ENCODE results near the gene MTUS2.

The MTUS2 gene

DNA sequence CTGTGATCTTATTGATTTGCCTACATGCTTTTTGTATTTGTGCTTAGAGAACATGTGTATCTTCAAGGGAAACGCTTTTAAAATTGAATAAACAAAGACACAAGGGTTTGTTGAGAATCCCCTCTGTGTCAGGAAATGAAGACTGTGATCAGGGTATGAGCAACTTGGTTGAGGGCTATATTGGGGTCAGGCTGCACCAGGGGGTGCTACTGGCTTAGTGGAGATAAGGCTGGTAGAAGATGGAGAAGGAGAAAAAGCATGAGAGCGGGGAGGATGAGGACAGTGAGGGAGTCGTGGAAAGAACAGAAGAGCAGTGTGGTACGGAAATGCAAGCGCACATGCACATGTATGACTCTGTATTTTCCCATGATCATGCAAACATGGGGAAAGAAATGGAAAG lies 201.6 kb downstream of the MTUS2 start:
- no peak for DNase-seq (ENCODE audit: low read depth in 2 of 2, low spot score in 1 of 2)

DNA sequence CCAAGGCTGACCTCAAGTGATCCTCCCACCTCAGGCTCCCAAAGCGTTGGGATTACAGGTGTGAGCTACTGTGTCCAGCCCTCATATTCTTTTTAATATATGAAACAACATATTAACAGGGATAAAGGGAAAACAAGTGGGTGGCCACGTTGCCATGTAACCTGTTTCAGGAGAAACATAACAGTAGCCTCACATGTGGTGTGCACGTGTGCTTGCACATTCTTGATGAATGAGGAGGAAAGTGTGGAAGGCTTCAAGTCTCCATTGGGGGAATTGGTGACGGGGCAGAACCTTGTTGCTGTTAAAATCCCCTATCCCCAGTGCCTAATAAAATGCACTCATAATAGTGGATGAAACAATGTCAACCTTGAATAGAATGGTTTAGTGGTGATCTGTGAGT lies 202.3 kb downstream of the MTUS2 start:
- DNase-seq (ENCODE audit: low read depth in 2 of 2, low spot score in 1 of 2): no peak

DNA sequence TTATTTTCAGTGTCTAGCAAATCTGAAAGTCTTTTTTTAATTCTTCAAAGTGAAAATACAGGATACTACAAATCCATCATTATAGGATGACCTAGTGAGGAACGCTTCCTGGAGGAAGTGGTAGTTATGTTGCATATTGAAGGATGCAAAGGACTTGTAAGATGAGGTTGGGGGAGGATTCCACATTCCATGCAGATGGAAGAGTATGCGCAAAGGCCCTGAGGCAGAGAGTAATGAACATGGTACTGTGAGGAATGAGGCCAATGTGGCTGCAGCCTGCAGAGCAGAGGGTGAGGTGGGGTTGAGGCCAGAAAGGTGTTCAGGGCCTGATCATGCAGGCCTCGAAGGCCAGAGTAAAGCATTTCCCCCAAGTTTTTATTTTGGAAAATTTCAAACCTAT lies 202.8 kb downstream of the MTUS2 start:
- DNase-seq (ENCODE audit: low read depth in 2 of 2, low spot score in 1 of 2): no peak

DNA sequence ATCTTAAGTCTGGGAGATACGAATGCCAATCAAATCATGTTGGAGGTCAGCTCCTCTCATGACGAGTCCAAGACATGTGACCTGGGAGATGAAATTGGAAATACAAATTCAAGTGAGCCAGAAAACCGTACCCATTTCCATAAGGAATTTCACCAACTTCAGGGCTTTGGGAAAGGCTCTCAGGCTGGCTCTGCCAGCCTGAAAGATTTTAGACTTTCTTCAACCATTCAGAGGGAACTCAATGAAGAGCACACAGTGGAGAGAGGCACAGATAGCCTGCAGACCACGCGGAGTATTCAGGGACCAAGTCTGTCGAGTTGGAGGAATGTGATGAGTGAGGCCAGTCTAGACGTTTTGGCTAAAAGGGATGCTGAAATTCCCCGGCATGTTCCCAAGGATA lies 204.6 kb downstream of the MTUS2 start:
- DNase-seq (ENCODE audit: low read depth in 2 of 2, low spot score in 1 of 2): no peak

DNA sequence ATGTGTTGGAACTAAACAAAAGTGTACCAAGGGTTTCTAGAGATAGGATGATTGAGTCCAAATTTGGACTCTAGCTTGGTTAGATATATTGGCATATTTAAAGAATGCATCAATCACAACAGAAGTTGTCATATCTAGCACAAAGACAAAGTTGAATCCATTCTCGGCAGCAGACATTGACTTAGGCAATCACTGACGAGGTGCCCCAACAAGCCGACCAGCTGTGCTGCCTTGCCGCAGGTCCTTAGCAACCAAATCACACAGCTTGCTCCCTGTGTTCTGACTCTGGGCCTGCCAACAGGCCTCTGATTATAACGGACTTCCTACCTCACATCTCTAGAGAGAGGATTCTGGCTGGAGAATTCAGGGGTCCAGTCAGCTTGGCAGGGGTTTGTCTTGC lies 208.7 kb downstream of the MTUS2 start:
- no peak for DNase-seq (ENCODE audit: low read depth in 2 of 2, low spot score in 1 of 2)

DNA sequence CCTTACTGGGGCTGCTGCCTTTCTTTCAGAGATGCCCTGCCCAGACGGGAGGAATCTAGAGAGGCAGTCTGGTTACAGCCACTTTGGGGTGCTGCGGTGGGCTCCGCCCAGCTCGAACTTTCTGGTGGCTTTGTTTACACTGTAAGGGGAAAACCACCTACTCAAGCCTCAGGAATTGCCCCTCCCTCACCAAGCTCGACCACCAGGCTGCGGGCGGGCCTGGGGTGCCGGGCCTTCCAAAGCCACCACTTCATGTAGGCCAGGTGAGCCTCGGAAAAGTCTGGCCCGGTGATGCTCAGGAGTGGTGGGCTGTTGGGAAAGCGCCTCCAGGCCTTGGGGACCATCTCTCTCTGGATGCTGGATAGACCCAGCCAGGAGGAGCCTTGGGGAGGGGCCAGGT lies 218.6 kb downstream of the MTUS2 start:
- DNase-seq (ENCODE audit: low read depth in 2 of 2, low spot score in 1 of 2): no peak

DNA sequence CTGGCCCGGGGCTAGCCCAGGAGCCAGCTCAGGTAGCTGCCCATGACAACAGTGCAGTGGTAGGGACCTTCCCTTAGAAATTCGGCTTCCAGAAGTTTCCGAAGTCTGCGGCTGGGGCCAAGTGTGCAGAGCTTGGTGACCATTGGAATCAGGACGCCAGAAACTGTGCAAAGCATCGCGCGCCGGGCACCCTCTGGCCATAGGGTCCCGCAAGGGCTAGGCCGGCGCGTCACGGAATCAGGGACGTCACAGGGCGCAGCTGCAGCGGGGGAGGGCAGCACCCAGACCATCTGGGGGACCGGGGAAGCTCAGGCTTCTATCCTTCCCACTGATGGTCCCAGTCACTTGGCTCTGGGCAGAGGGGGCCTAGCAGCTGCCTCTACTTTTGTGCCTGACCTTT lies 219.1 kb downstream of the MTUS2 start:
- no peak for DNase-seq (ENCODE audit: low read depth in 2 of 2, low spot score in 1 of 2)

DNA sequence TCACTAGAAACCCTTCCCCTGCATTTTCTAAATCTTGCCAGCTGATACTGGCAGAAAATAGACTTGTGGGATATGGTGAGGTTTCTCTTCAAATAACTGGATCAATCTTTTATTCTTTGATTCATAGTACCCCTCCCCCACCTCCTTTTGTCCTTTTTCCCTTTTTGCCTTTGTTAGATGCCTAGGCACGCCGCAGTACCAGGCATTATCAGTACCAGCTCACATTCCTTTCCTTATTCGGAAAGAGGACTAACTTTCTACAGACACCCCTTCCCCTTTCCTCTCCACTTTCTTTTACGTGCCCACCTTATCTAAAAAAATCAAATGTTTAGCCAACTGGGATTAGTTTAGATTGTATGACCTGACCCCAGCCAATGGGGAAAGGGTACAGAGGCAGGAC lies 226.4 kb downstream of the MTUS2 start:
- no peak for DNase-seq (ENCODE audit: low read depth in 2 of 2, low spot score in 1 of 2)

DNA sequence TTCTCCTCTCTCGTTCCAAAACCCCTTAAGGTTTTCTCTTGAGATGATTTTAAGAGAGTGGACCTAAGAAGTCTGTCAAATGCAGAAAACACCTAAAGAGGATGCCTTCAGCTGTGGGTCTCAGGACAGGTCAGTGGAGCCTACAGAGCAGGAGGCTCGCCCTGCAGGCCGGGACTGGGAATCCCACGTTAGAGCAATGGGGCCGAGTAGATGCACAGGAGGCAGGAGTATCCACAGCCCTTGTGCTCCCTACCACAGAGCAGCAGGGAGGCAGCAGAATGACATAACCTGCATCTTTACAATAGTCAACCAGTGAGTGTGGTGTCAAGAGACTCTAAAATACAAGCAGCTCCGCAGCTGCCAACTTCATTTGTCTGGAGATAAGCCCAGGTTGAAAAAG lies 229.4 kb downstream of the MTUS2 start:
- no peak for DNase-seq (ENCODE audit: low read depth in 2 of 2, low spot score in 1 of 2)

DNA sequence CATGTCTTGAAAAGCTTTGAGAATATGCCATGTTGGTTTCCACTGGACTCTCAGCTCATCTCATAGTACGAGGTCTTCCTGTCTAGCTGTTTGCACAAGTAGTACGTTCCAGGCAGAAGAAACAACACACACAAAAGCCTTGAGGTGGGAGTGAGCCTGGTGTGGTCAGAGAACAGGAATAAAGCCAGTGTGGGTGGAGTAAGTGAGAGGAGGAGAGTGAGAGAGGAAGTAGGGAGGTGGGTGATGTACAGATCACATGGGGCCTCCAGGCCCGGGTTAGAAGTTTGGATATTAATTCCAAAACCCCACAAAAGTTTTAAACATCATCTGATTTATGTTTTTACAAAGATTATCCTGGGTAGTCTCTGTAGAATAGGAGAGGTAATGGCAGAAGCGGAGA lies 230.6 kb downstream of the MTUS2 start:
- no peak for DNase-seq (ENCODE audit: low read depth in 2 of 2, low spot score in 1 of 2)

DNA sequence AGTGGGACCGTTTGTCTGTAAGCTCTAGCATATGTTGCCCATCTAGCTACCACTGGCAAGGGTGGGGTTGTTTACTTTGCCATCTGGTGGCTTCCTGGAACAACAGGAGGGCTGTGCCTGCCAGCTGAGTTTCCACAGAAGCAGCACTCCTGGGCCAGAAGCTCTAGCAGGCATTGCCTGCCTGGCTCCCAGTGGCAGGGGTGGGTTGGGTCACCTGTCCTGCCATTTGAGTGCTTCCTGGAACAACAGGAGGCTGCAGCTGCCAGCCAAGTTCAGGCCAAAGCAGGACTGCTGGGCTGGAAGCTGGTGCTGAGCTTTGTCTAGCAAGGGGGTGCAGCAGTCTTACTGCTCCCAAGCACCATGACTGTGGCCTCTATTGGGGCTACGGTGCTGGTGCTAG lies 239.7 kb downstream of the MTUS2 start:
- no peak for DNase-seq (ENCODE audit: low read depth in 2 of 2, low spot score in 1 of 2)

DNA sequence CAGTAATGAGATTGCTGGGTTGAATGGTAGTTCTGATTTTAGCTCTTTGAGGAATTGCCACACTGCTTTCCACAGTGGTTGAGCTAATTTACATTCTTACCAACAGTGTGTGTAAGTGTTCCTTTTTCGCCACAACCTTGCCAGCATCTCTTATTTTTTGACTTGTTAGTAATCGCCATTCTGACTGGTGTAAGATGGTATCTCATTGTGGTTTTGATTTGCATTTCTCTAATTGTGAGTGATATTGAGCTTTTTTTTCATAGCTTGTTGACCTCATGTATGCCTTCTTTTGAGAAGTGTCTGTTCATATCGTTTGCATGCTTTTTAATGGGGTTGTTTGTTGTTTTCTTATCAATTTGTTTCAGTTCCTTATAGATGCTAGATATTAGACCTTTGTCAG lies 245.0 kb downstream of the MTUS2 start:
- DNase-seq (ENCODE audit: low read depth in 2 of 2, low spot score in 1 of 2): no peak

DNA sequence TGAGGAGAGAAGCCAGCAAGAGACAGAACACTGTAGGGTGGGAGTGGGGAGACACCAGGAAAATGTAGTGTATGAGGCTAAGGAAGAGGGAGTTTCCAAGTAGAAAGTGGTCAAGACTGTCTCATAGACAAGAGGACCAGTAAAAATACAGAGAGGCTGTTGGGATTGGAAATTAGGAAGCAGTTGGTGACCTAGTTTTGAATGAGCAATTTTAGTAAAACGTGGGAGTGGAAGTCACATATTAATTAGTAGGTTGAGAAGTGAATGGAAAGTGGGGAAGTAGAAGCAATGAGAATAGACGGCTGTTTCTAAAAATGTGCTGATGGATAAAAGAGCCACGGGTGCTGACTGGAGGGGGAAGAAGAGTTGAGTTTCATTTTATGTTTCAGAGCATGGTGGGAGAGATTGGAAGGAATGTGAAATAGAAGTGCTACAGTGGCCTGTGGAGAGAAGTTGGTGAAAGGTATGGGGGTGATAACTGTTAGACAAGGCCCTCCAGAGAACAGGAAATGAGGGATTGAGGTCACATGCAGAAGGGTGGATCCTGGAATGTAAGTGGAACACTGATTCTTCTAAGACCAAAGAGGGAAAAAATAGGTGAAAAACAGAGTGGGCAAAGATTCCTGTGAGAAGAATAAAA lies 247.3 kb downstream of the MTUS2 start:
- DNase-seq (ENCODE audit: low read depth in 2 of 2, low spot score in 1 of 2): no peak

DNA sequence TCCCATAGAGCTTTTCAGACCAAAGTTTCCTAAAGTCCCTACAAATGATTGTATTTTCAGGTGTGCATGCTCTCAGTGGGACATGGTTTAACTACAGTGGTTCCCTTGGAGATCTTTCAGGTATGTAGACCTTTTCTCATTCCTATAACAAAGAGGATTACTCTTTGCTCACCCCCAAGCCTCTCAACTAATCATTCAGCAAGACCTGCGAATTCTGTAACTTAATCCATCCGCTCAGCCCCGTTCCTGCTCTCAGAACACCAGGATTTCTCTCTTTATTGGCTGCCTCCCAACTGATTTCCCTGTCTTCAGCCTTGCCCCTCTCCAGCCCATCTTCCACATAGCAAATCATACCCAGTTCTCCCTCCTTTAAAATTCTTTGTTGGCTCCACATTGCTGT lies 253.6 kb downstream of the MTUS2 start:
- DNase-seq (ENCODE audit: low read depth in 2 of 2, low spot score in 1 of 2): no peak

DNA sequence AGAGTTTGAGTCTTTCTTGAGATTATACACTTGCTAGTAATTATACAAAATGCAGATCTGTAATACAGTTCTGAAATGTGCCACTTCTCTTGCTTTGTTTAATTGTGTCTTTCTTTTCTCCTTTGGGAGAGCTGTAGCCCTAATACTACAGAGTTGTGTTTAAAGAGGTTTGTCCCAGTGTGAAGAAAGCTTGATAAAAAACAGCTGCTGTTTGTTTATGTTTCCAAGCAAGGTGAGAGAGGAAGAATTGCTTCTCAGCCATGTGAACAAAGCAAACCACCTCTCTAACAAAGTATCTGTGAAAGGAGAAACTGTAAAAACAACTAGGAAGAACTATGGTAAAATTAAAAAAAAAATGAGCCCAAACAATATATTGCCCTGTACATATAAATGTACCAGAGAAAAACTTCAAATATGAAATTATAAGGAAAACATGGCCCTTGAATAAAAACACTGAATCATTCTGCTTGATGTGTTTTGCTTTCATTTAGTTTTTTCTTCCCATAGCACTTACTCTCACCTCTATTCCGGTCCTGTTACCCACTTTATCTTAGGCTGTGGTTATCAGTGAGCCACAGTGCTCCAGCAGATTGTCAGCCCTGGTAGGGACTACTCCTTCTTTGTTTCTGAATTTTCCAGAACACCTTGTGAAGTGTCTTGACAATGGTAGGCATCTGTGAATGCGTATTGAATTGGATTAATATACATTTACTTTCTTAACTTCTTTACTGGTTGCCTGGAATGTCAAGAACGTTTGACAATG lies 257.1 kb downstream of the MTUS2 start:
- DNase-seq (ENCODE audit: low read depth in 2 of 2, low spot score in 1 of 2): no peak

DNA sequence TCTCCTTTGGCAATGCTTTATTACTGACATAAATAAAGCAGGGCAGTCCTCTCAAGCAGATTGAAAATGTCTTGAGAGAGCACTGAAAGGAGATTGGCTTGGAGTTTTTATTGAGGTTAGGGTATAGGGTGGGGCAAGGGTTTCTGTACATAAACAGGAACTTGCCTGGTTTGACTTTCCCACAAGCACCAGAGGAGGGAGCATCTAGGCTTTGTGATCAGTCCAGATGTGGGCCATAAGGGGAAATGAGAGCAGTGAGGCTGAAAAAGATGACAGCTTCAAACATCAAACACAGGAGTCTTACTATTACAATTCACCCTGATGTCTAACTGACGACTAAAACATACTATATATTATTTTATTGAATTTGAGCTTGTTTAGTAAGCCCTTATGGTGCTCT lies 260.9 kb downstream of the MTUS2 start:
- DNase-seq (ENCODE audit: low read depth in 2 of 2, low spot score in 1 of 2): no peak

DNA sequence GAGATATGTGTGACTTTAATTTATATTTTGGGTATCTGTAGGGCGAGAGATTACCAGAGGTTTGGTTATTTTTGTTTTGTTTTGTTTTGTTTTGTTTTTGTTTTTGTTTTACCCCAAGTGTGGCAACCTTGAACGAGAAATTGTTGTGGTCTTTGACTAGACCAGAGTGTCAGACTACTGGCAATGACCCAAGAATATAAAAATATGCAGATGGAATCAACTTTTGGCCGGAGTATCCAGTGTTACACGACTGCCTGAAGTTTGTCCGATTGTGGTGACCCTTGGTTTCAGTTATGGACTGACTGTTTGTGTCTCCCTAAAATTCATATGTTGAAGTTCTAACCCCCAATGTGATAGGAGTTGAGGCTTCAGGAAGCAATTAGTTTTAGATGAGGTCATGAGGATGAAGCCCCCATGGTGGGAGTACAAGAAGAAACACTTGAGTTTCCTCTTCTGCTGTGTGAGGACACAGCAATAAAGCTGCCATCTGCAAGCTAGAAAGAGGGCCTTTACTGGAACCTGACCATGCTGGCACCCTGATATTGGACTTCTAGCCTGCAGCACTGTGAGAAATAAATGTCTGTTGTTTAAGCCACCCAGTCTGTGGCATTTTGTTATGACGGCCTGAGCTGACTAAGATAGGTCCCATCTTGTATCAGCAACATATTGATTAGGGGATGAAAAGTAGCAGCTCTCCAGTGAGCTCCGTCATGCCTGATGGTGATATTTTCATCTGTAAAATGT lies 261.7 kb downstream of the MTUS2 start:
- DNase-seq (ENCODE audit: low read depth in 2 of 2, low spot score in 1 of 2): no peak

DNA sequence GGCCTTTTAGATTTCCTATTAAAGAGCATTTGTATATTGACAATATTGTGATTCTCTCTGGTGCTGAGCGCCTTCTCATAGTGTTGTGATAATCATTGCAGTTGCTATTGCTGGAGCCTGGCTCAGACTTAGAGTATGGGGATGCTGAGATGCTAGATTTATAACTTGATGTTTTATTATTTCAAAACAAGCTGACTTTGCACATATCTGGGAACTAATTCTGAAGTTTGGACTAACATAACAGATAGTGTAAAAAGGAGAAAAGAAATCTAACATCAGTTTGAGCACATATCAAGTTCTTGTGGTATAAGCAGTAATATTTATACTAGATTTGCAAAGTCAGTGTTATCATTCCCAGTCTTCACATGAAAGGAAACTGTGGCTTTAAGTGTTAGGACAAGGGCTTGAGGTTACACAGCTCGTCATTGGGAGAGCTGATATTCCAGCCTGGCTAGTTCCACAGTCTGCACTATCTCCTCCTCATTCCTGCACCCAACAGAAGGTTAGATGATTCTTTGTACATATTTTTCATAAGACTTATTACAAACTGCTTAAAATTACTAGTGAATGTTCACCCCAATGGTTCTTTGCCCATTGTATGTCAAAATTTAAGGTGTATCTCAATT lies 279.8 kb downstream of the MTUS2 start:
- DNase-seq (ENCODE audit: low read depth in 2 of 2, low spot score in 1 of 2): no peak

DNA sequence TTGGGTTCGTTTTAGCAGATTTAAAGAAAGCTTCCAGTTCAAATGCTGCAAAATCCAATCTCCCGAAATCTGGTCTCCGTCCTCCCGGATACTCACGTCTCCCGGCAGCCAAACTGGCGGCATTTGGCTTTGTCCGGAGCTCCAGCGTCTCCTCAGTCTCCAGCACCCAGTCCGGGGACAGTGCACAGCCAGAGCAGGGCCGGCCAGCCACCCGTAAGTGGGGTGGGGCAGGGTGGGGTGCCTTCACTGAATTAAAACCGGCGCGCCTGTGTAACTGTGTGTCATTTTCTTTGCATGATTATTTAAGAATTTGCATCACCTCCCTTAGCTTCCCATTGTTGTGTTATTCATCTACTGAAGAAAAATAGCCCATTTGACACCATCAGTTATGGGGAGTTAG lies 280.6 kb downstream of the MTUS2 start:
- no peak for DNase-seq (ENCODE audit: low read depth in 2 of 2, low spot score in 1 of 2)

DNA sequence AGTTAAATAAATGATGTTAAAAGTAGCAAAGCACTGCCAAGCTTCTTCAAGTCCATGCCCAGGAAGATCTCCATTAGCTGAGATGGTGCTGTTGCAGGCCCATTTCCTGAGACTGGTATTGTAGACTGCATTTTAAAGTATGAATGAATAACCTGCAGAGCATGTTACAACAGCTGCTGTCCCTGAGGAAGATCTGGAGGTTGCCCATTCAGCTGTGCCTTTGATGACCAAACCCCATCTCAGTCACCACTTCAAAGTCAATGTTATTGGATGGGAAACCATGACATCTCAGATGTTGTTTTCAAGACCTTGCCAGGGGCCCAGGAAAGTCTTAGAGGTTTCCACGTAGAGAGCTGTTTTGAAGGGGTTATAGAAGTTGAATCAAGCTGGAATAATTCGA lies 281.3 kb downstream of the MTUS2 start:
- no peak for DNase-seq (ENCODE audit: low read depth in 2 of 2, low spot score in 1 of 2)

DNA sequence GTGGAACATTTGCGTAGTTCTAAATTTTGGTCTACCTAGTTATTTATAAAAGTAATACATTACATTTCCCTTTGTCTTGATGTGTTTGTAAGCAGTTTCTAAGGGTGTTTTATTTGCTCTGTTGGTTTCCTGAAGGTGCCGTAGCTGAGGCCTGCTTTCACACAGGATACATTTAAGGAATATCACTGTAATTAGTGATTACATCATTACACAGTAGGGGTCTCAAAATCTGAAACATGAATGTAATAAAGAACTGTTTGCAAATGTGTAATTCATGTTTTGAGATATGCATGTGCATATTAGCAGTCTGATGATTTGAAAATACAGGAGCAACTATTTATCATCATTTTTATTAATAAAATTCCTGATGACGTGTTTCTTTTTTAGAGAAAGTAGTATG lies 281.8 kb downstream of the MTUS2 start:
- no peak for DNase-seq (ENCODE audit: low read depth in 2 of 2, low spot score in 1 of 2)
